GM12864 (cell line): ENCODE measurements around the gene NAP1L4.

Source experiments
- DNase-seq: peaks from one replicate; pipeline ENCODE4 v3.0.0-alpha.2; 2011; ENCODE audit warnings: low read depth
- H3K4me3 ChIP-seq: 2 replicates; pipeline ENCODE4 v1.5.1; 2011; ENCODE audit warnings: mild to moderate bottlenecking, low read depth, low read length, control low read depth
- TF ChIP-seq, protein P1 (sequence below): IDR thresholded peaks from 2 replicates; pipeline ENCODE4 v1.5.1; 2011; ENCODE audit warnings: low read depth, mild to moderate bottlenecking, moderate library complexity, low read length, control low read depth, inconsistent platforms; ENCODE audit errors: missing control alignments

The NAP1L4 gene

DNA sequence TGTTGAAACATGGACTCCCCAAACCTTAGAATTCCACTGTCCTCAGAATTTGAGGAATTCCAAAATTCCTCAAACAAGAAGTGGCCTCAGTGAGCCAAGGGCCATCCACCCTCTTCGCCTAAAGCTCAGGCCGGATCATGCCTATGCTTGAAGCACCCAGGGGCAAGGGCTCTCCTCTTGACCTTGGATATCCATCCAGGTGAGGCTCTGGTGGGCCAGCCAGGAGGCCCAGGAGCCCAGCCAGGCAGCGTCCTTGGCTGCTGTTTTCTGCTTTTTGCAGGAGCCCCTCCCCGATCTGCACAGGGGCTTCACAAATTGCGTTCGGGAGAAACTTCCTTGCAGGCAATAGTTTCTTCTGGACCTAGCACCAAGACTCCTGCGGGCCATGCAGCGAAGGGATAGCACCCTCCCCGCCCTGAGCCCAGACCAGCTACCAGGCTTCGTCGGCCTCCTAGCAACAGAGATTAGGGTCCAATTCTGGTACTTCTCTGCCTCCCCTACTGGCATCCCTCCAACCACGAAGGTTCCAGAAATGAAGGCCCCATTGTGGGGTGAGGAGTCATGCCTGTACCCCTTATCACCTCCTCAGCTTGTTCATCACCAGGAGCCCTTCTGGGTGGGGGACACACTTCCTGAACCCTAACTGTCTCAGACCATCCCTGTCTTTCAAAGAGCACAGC, 64.9 kb downstream of the NAP1L4 start:
- TF ChIP-seq, protein P1, sequence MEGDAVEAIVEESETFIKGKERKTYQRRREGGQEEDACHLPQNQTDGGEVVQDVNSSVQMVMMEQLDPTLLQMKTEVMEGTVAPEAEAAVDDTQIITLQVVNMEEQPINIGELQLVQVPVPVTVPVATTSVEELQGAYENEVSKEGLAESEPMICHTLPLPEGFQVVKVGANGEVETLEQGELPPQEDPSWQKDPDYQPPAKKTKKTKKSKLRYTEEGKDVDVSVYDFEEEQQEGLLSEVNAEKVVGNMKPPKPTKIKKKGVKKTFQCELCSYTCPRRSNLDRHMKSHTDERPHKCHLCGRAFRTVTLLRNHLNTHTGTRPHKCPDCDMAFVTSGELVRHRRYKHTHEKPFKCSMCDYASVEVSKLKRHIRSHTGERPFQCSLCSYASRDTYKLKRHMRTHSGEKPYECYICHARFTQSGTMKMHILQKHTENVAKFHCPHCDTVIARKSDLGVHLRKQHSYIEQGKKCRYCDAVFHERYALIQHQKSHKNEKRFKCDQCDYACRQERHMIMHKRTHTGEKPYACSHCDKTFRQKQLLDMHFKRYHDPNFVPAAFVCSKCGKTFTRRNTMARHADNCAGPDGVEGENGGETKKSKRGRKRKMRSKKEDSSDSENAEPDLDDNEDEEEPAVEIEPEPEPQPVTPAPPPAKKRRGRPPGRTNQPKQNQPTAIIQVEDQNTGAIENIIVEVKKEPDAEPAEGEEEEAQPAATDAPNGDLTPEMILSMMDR, result no peak
- no peak for DNase-seq
- H3K4me3 ChIP-seq, result no peak overlapping the region

GRCh38 chr11:2926611-2927051, 65.5 kb downstream of the NAP1L4 start:
- no peak for DNase-seq
- TF ChIP-seq, protein P1, result no peak
- no peak overlapping the region for H3K4me3 ChIP-seq

DNA sequence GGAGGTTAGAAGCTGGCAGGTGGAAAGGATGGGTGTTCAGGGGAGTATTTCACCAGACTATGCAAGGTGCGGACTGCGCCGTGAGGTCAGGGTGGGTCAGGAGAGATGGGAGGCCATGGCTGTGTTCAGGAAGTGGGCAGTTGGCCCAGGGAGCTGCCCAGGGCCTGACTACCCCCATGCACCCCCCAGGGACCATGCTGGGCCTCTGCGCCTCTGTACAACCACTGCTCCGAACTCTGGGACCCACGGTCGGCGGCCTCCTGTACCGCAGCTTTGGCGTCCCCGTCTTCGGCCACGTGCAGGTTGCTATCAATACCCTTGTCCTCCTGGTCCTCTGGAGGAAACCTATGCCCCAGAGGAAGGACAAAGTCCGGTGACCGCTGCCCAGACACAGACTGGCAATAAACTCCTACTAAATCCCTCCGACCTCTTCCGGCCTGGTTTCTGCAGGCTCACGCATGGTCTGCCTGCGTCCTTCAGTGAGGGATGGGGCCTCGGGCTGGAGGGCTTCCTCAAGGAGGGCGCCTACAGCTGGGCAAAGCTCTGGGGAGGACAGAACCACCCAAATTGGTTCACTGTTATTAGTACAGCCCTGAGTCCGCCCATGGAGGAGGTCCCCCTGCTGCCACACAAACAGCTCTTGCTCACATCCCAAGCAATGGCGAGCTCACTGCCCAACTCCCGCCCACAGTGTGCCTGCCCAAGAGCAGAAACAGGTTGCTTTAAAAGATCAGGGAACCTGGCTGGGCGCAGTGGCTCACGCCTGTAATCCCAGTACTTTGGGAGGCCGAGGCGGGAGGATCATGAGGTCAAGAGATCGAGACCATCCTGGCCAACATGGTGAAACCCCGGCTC, 67.1 kb downstream of the NAP1L4 start:
- no peak overlapping the region for H3K4me3 ChIP-seq
- TF ChIP-seq, protein P1, result no peak
- DNase-seq, result no peak

- TF ChIP-seq, protein P1, result no peak
- DNase-seq, result no peak
- no peak overlapping the region for H3K4me3 ChIP-seq
Observed at GRCh38 chr11:2924381-2924780, 67.7 kb downstream of the NAP1L4 start.

DNA sequence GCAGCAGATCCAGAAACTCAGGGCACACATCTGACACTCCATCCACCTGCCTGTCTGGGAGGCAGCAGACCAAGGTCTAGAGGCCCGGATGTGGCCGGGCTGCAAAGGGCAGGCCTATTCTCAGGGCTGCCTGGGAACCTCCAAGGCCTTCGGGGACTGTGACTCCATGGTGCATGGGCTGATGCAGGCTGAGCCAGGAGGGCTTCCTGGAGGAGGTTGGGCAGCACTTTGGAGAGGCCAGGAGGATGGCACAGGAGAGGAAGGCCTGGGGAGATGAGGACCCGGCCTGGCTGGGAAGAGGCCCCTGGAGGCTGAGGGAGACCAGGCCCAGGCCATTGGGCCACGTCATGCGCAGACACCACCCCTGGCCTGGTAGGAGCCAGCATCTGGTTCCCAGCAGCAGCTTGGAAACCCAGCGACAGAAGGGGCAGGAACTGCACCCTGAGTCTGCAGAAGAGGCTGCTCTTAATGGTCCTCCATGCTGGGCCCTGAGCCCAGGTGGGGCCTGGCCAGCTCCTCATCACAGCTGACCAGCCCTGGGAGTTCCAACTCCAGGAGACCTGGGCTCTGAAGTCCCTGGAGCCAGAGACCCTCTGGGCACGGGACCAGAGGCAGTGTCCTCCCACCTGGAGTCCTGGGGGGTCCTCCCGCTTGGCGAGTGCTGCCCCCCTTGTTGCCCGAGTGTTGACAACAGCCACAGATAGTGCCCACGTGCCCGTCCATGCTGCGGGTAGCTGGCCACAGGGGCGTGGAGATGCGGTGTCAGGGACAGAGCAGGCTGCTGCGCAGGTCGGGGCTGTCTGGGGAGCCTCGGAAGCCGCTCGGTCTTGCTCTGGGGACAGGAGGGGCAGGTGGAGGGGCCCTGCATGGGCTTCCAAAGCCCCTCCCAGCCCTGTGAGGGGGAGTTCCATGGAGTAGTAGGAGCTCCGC, 68.4 kb downstream of the NAP1L4 start:
- DNase-seq, result no peak
- no peak overlapping the region for H3K4me3 ChIP-seq
- TF ChIP-seq, protein P1, result no peak

DNA sequence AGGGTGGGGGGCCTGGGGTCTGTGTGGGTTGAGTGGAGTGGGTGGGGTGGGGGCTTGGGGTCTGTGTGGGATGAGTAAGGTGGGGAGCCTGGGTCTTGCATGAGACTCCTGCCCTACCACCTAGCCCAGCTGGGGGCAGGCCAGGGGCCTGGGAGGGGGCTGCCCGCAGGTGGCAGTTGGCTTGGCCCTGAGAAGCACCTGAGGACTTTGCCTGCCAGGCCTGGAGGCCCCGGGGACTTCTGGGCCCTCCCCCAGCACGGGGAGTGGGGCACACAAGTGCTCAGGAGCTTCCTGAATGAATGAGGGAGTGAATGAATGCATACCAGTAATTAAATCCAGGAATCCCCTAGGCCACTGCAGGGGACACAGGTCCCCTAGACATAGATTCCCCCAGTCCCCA, 69.5 kb downstream of the NAP1L4 start:
- no peak overlapping the region for H3K4me3 ChIP-seq
- no peak for DNase-seq
- TF ChIP-seq, protein P1, result no peak
